GM12801 (cell line): ENCODE data around the gene MESP2.

Source experiments
- TF ChIP-seq, protein P1 (sequence below): IDR thresholded peaks from one replicate; pipeline ENCODE4 v1.5.1; 2011; ENCODE audit warnings: control low read depth; ENCODE audit not compliant: insufficient read length; ENCODE audit errors: extremely low read depth

Gene MESP2

DNA sequence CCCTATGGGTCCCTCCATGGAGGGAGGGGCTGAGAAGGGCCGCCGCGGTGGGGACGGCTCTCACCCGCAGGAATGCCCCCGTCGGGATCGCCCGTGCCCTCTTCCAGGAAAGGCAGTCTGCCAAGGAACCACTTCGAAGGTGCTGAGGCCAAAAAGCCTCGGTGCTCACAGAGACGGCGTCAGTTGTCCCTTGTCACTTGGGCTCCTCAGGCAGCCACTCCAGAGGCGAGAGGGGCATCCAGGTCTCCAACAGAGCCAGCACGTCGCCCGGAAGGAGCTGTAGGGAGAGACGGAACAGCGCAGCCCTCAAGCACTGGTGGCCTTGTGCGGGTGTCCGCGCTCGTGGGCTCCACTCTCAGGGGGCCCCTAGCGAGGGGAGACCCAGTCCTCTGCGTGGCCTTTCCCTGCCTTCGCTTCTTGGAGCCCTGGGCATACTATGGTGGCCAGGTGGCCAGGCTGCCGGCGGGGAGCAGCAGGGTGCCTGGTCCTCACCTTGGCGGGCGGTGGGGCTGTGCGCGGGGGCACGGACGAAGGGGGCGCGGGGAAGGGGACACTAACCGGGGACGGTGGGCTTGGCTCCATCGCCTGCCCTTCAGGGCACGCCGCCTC is 26.1 kb upstream of the MESP2 start:
- TF ChIP-seq, protein P1, sequence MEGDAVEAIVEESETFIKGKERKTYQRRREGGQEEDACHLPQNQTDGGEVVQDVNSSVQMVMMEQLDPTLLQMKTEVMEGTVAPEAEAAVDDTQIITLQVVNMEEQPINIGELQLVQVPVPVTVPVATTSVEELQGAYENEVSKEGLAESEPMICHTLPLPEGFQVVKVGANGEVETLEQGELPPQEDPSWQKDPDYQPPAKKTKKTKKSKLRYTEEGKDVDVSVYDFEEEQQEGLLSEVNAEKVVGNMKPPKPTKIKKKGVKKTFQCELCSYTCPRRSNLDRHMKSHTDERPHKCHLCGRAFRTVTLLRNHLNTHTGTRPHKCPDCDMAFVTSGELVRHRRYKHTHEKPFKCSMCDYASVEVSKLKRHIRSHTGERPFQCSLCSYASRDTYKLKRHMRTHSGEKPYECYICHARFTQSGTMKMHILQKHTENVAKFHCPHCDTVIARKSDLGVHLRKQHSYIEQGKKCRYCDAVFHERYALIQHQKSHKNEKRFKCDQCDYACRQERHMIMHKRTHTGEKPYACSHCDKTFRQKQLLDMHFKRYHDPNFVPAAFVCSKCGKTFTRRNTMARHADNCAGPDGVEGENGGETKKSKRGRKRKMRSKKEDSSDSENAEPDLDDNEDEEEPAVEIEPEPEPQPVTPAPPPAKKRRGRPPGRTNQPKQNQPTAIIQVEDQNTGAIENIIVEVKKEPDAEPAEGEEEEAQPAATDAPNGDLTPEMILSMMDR: no peak

DNA sequence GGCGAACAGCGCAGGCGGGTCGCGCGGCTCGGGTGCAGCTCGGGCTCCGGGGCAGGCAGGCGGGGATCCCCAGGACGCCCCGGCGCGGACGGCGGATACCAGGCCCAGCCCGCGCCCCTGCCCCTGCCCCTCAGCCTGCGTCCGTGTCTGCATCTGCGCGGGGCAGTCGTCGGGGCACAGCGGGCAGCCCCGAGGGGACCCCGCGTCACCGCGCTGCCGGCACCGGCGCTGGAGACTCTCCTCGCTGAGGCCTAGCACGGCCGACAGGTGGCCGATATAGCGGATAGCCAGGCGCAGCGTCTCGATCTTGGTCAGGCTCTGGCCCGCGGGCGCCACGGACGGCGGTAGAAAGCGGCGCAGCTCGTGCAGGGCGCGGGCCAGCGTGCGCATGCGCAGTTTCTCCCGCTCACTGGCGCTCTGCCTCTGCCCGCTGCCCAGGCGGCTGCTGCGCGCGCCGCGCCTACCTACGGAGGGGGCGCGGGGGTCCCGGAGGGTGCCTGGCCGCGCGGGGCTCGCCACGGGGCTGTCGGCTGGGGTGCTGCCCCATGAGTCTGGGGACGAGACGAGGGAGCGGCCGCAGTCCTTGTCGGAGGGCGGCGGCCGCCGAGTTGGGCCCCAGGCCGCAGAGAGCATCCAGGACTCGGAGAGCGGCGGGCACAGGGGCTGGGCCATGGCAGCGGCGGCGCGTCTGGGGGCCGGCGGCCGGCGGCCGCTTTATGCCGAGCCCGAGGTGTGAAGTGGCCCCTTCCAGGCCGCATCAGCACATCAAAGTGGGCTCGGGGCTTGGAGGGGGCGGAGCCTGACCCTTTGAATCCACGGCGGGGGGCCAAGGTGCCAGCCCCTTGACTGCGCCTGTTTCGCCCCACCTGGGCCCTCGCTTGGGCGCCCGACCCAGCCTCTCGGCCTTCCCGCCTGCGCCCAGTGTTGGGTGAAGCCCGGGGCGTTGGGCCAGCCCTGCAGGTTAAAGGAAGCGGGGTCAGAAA is 25.3 kb upstream of the MESP2 start, which contains the start of gene MESP1:
Gene MESP1 (minus strand): TSS at position 690 of the 983 bp plus-strand sequence. CDS start 18 bp downstream, at position 672.
- TF ChIP-seq, protein P1: no peak

DNA sequence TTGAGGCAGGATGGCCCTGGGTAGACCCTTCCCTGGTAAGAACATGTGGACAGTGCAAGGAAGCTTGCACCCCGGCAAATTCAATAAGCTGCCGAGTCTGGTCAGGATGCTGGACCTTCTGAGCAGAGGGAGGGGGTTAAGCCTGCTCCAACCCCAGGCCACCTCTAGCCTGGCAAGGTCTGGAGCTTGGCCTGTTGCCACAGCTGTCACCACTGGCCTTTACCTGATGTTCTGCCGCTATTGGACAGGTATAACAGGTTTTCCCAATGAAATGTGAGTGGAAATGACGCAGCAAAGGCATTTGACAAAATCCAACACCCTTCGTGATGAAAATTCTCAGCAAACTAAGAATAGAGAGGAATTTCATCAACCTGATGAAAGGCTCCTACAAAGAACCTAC is 24.4 kb upstream of the MESP2 start:
- TF ChIP-seq, protein P1: no peak

DNA sequence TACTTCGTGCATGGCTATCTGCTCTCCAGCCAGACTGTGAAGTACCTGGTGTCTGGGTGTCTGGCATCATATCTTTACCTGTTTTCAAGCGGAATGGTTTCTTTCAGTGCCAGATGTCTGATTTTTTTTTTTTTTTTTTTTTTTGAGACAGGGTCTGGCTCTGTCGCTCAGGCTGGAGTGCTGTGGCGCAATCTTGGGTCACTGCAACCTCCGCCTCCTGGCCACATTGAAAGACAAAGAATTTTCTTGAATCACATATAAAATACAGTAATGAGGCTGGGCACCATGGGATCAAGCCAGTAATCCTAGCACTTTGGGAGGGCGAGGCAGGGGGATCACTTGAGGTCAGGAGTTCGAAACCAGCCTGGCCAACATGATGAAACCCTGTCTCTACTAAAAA is 22.3 kb upstream of the MESP2 start:
- TF ChIP-seq, protein P1: no peak

DNA sequence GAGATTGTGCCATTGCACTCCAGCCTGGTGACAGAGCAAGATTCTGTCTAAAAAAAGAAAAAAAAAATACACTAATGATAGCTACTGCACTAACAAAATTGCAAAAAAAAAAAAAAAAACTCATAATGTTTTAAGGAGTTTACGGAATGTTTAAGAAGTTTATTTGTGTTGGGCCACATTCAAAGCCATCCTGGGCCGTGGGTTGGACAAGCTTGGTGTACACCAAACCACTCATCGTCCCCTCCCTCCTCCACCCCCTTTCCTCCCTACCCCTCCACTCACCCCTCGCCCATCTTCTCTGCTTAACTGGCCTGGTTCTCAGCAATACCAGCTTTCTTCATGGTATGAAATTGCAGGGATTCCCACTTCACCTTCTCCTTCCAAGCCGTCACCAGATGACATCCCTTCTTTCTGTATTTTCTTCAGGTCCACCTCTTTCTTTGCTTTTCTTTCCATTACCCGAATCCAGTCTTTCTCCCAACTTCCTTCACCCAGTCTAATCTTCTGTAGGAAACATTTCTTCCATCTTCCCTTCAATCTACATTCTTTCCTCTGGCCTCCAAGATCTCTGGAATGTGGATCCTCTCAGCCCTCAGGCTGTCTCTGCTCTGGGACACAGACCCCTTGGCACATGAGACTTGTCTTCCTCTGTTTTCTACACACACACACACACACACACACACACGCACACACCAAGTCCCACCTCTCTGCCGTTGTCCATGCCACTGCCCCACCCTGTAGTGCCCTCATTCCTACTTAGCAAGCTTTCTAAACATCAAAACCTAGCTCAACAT is 21.6 kb upstream of the MESP2 start:
- TF ChIP-seq, protein P1: no peak

DNA sequence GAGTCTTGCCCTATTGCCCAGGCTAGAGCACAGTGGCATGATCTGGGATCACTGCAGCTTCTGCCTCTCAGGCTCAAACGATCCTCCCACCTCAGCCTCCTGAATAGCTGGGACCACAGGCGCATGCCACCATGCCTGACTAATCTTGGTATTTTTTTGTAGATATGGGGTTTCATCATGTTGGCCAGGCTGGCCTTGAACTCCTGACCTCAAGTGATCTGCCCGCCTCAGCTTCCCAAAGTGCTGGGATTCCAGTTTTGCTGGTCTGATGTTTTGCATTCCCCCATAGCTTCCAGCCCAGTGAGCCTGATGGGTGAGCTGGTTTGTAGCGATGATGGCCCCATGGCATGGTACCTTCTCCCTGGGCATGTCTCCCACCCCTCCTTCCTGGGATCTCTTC is 20.4 kb upstream of the MESP2 start:
- TF ChIP-seq, protein P1: no peak

DNA sequence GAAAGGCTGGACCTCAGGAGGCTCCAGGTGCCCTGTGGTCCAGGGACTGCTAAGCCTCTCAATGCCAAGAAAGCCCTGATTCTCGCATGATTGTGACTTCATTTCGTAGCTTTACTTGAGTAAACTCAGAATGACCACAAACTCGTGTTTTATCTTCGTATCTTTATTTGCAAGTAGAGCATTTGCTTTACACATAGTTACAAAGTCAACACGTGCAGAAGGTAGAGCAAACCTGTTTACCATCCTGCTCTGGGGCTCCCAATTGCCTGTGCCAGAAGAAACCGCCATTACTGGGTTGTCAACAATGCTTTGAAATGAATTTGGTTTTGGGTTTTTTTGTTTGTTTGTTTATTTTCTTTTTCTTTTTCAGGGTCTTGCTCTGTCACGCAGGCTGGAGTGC is 19.2 kb upstream of the MESP2 start:
- TF ChIP-seq, protein P1: no peak
